ENCODE results near the gene RPL28. TPM values are rescaled to one million over a fixed set of nuclear protein-coding genes. Genes with fewer than 3 reads are reported as not detected.

RPL28 gene
- total and polyA plus RNA-seq, 2 of the 4 experiments (the other 2 are of a cell fraction): 386 to 1,693 TPM

- H4K5ac ChIP-seq (ENCODE audit: low read depth, low read length): no peak within 1 kb of the TSS
- no peak within 1 kb of the TSS for H3K9ac ChIP-seq (ENCODE audit: low read depth, low read length)
- no peak within 1 kb of the TSS for H4K91ac ChIP-seq (ENCODE audit: insufficient read depth, low read depth, low read length)
- ChIA-PET POLR2A (ENCODE audit: unreplicated experiment) (interaction anchor here (0.6 kb wide), 1 partner anchor 19 kb away, joined by 3 read pairs; no protein-coding TSS in a partner anchor), CTCF (no interaction called here)
- no peak within 1 kb of the TSS for H2AK9ac ChIP-seq (replicated peaks; ENCODE audit: low read depth, low read length, poor library complexity)
- H2AFZ ChIP-seq (replicated peaks; ENCODE audit: low read length, poor library complexity): no peak within 1 kb of the TSS
- peak; percentile 12 for ATAC-seq (ENCODE audit: low read depth)
- H3K23ac ChIP-seq (ENCODE audit: low read depth, low read length): no peak within 1 kb of the TSS
- H2BK120ac ChIP-seq (ENCODE audit: low read depth, low read length): no peak within 1 kb of the TSS
- no peaks in the 10 kb centered on the region for H3K9me3 ChIP-seq (ENCODE audit: control insufficient read depth, insufficient read depth, low read length)
- H3K36me3 ChIP-seq (ENCODE audit: control insufficient read depth, insufficient read depth, low read length): peaks cover 20% of the 10 kb centered on the region
- no peak for DNase-seq
- in situ Hi-C loops (cut with MboI; ENCODE audit: low sequenced_read_pairs): no loop called here
- H3K27ac ChIP-seq (ENCODE audit: insufficient read depth, low read length): no peak within 1 kb of the TSS
- no TSS peak for BruUV-seq (replicated peaks)
- intact Hi-C loops (cut with micrococcal nuclease): no loop called here
- no peak within 1 kb of the TSS for H2BK15ac ChIP-seq (ENCODE audit: low read depth, low read length)
- peaks cover 3% of the 10 kb centered on the region; the same call in 1 of the 2 replicates for H3K9me1 ChIP-seq (ENCODE audit: insufficient read depth, low read length)
- H3K79me1 ChIP-seq (ENCODE audit: low read depth in 1 of 2, low read length in 2 of 2): peaks cover 0 to 19% of the 10 kb centered on the region in 2 experiments; a peak in 2 of 4 replicates
- no peak within 1 kb of the TSS for H3K18ac ChIP-seq (ENCODE audit: low read depth, low read length)
- no peak within 1 kb of the TSS for H3K4me3 ChIP-seq (ENCODE audit: insufficient read depth, low read depth, low read length)
- no peak within 1 kb of the TSS for H2BK20ac ChIP-seq (ENCODE audit: low read depth, low read length)
- no peak within 1 kb of the TSS for H4K8ac ChIP-seq (ENCODE audit: low read depth in 2 of 2, low read length in 2 of 2)
- peaks cover 2% of the 10 kb centered on the region for H3K4me1 ChIP-seq (ENCODE audit: control insufficient read depth, insufficient read depth, low read length)
- dilution Hi-C loops (cut with HindIII; ENCODE audit: low sequenced_read_pairs, unreplicated experiment): no loop called here
- WGBS, 2 experiments (ENCODE audit: extremely low coverage in 2 of 2, insufficient read length in 1 of 2): 60% methylated on average over 6 of the region's 27 CpGs; no CpG with 5 or more reads in 1 of the 2 experiments
- H3K4ac ChIP-seq (ENCODE audit: low read depth, low read length): no peak within 1 kb of the TSS
- no peak within 1 kb of the TSS for H3K14ac ChIP-seq (replicated peaks; ENCODE audit: low read depth, low read length)
- no peak within 1 kb of the TSS; the same call in none of the 2 replicates for H2AK5ac ChIP-seq (ENCODE audit: low read depth, low read length)
- H2BK5ac ChIP-seq (ENCODE audit: low read depth, low read length, poor library complexity, severe bottlenecking): no peak within 1 kb of the TSS
- no peaks in the 10 kb centered on the region for H3K27me3 ChIP-seq (ENCODE audit: control insufficient read depth, insufficient read depth, low read length)
- H4K20me1 ChIP-seq (ENCODE audit: insufficient read depth, low read length): peaks cover 43% of the 10 kb centered on the region
- H3K4me2 ChIP-seq (ENCODE audit: low read depth, low read length): no peak within 1 kb of the TSS
- no peak within 1 kb of the TSS for H3K56ac ChIP-seq (ENCODE audit: extremely low read depth, insufficient read depth, low read length)
- TF ChIP-seq POLR2A (IDR thresholded peaks at IDR 0.05; ENCODE audit: low read depth, low read length) (peak; percentile 3), FOS (IDR thresholded peaks at IDR 0.05; ENCODE audit: low read depth, low read length) (no peak), NFE2L2 (IDR thresholded peaks at IDR 0.05; ENCODE audit: low read depth, low read length) (no peak), RAD21 (IDR thresholded peaks at IDR 0.05; ENCODE audit: low read length) (no peak), CHD1 (IDR thresholded peaks at IDR 0.05; ENCODE audit: low read depth, low read length) (0 out of 2 replicates have a peak, but pooled peaks have one; percentile 7), RCOR1 (IDR thresholded peaks at IDR 0.05; ENCODE audit: insufficient replicate concordance, low read length) (no peak), BHLHE40 (IDR thresholded peaks at IDR 0.05; ENCODE audit: low read depth, low read length) (no peak), SMC3 (IDR thresholded peaks at IDR 0.05; ENCODE audit: low read depth, low read length) (peak; percentile 2; the same call in 1 of the 2 replicates), USF2 (IDR thresholded peaks at IDR 0.05; ENCODE audit: low read depth, low read length) (no peak), RFX5 (IDR thresholded peaks at IDR 0.05; ENCODE audit: low read depth, low read length) (no peak), MAFK (IDR thresholded peaks at IDR 0.05; ENCODE audit: low read depth, low read length) (no peak), MAZ (IDR thresholded peaks at IDR 0.05; ENCODE audit: borderline replicate concordance, low read depth, low read length) (no peak), ELK1 (IDR thresholded peaks at IDR 0.05; ENCODE audit: borderline replicate concordance, low read depth, low read length) (no peak), CEBPB (IDR thresholded peaks at IDR 0.05; ENCODE audit: low read depth, low read length) (no peak), MXI1 (IDR thresholded peaks at IDR 0.05; ENCODE audit: borderline replicate concordance, low read depth, low read length) (no peak)
These were observed 22.6 kb upstream of the RPL28 start, which contains the start of gene GARIN5B for GRCh38 chr19:55362990-55363716. Gene GARIN5B, minus strand, starts transcription at chr19:55363260. Its CDS starts 194 bp downstream, at chr19:55363066.

Measured in IMR-90 (cell line).